H9 (cell line): ENCODE measurements around the gene CCL13. TPM values are rescaled to one million over a fixed set of nuclear protein-coding genes. Genes with fewer than 3 reads are reported as not detected.
"Not testable (repeated sequence)": the region's sequence is repeated elsewhere in the genome, so short reads cannot be mapped to it uniquely, and the experiment has no call there.

ENCODE experiments used
- DNase-seq: peaks from one replicate; pipeline ENCODE4 v3.0.0-alpha.2; 2017
- H2AFZ ChIP-seq: one replicate; pipeline ENCODE4 v1.6.1; 2013; ENCODE audit warnings: mild to moderate bottlenecking, low read length, control low read depth, moderate library complexity
- H2AK5ac ChIP-seq: 2 replicates; pipeline ENCODE4 v1.6.1; 2013; ENCODE audit warnings: low read length, control low read depth, mixed read lengths; ENCODE audit not compliant: insufficient read length
- H2BK120ac ChIP-seq: one replicate; pipeline ENCODE4 v1.6.1; 2013; ENCODE audit warnings: low read depth, mild to moderate bottlenecking, low read length, control low read depth, inconsistent platforms; ENCODE audit not compliant: poor library complexity, severe bottlenecking
- H2BK12ac ChIP-seq: 2 replicates; pipeline ENCODE4 v1.6.1; 2013; ENCODE audit warnings: low read length, control low read depth, mixed read lengths, low read depth; ENCODE audit not compliant: insufficient read length
- H2BK15ac ChIP-seq: 2 replicates; pipeline ENCODE4 v1.6.1; 2013; ENCODE audit warnings: low read depth, low read length, control low read depth
- H2BK20ac ChIP-seq: one replicate; pipeline ENCODE4 v1.6.1; 2013; ENCODE audit warnings: low read depth, mild to moderate bottlenecking, low read length, control low read depth, inconsistent platforms; ENCODE audit not compliant: poor library complexity, severe bottlenecking
- H2BK5ac ChIP-seq: 2 replicates; pipeline ENCODE4 v1.6.1; 2013; ENCODE audit warnings: low read length, control low read depth, mixed read lengths; ENCODE audit not compliant: insufficient read length
- H3K14ac ChIP-seq: 2 replicates; pipeline ENCODE4 v1.6.1; 2013; ENCODE audit warnings: low read length, control low read depth; ENCODE audit not compliant: insufficient read depth
- H3K18ac ChIP-seq: 2 replicates; pipeline ENCODE4 v1.6.1; 2013; ENCODE audit warnings: low read depth, mild to moderate bottlenecking, mixed read lengths, low read length, control low read depth; ENCODE audit not compliant: insufficient read length
- H3K23ac ChIP-seq: 2 replicates; pipeline ENCODE4 v1.6.1; 2013; ENCODE audit warnings: low read length, control low read depth, mixed read lengths, low read depth; ENCODE audit not compliant: insufficient read length
- H3K23me2 ChIP-seq: 2 replicates; pipeline ENCODE4 v1.6.1; 2013; ENCODE audit warnings: low read depth, mild to moderate bottlenecking, mixed read lengths, low read length, control low read depth; ENCODE audit not compliant: insufficient read length, poor library complexity, severe bottlenecking
- H3K27ac ChIP-seq: 2 replicates; pipeline ENCODE4 v1.5.1; 2013; ENCODE audit warnings: low read length, control low read depth, mixed read lengths, low read depth; ENCODE audit not compliant: insufficient read length
- H3K27me3 ChIP-seq: 2 replicates; pipeline ENCODE4 v1.6.1; 2013; ENCODE audit warnings: low read length, control low read depth, inconsistent platforms; ENCODE audit not compliant: insufficient read depth
- H3K4ac ChIP-seq: 2 replicates; pipeline ENCODE4 v1.6.1; 2013; ENCODE audit warnings: low read depth, mild to moderate bottlenecking, control low read depth, inconsistent platforms, low read length, moderate library complexity
- H3K4me1 ChIP-seq: 2 replicates; pipeline ENCODE4 v1.6.1; 2013; ENCODE audit warnings: low read length, control low read depth, inconsistent platforms; ENCODE audit not compliant: insufficient read depth
- H3K4me2 ChIP-seq: 2 replicates; pipeline ENCODE4 v1.6.1; 2013; ENCODE audit warnings: low read length, control low read depth, mixed read lengths; ENCODE audit not compliant: insufficient read length, insufficient read depth
- H3K56ac ChIP-seq: 2 replicates; pipeline ENCODE4 v1.6.1; 2013; ENCODE audit warnings: low read depth, mild to moderate bottlenecking, mixed read lengths, low read length, control low read depth; ENCODE audit not compliant: insufficient read length
- H3K79me1 ChIP-seq: 2 replicates; pipeline ENCODE4 v1.6.1; 2013; ENCODE audit warnings: low read depth, mild to moderate bottlenecking, moderate library complexity, low read length, control low read depth, inconsistent platforms; ENCODE audit not compliant: insufficient read depth, poor library complexity, severe bottlenecking
- H3K79me2 ChIP-seq: 2 replicates; pipeline ENCODE4 v1.6.1; 2013; ENCODE audit warnings: low read length, control low read depth, inconsistent platforms; ENCODE audit not compliant: insufficient read depth
- H3K9ac ChIP-seq: 2 replicates; pipeline ENCODE4 v1.6.1; 2013; ENCODE audit warnings: low read length, control low read depth, mixed read lengths; ENCODE audit not compliant: insufficient read length; ENCODE audit errors: extremely low read depth
- H3K9me3 ChIP-seq: one replicate; pipeline ENCODE4 v1.6.1; 2013; ENCODE audit warnings: low read depth, low read length, inconsistent platforms; ENCODE audit not compliant: control insufficient read depth
- H3T11ph ChIP-seq: one replicate; pipeline ENCODE4 v1.6.1; 2013; ENCODE audit warnings: mild to moderate bottlenecking, low read length, control low read depth, inconsistent platforms
- H4K20me1 ChIP-seq: one replicate; pipeline ENCODE4 v1.6.1; 2013; ENCODE audit not compliant: control insufficient read depth, insufficient read length, insufficient read depth
- H4K5ac ChIP-seq: 2 replicates; pipeline ENCODE4 v1.6.1; 2013; ENCODE audit warnings: low read depth, mild to moderate bottlenecking, mixed read lengths, low read length, control low read depth; ENCODE audit not compliant: insufficient read length
- H4K8ac ChIP-seq: replicated peaks from 2 replicates; pipeline ENCODE4 v1.6.1; 2013; ENCODE audit warnings: low read length, control low read depth, mixed read lengths, low read depth; ENCODE audit not compliant: insufficient read length
- H4K91ac ChIP-seq: 2 replicates; pipeline ENCODE4 v1.6.1; 2013; ENCODE audit warnings: low read depth, mild to moderate bottlenecking, moderate library complexity, mixed read lengths, low read length, control low read depth; ENCODE audit not compliant: insufficient read length
- H3K27ac Mint-ChIP-seq, 3 experiments: 2 replicates in 2 of 3; 3 replicates in 1 of 3; pipeline ENCODE4 v1.8.0; 2020 to 2021; ENCODE audit warnings: mixed read lengths in 3 of 3, mild to moderate bottlenecking in 1 of 3, moderate library complexity in 1 of 3
- H3K27me3 Mint-ChIP-seq: 2 replicates; pipeline ENCODE4 v1.8.0; 2021; ENCODE audit warnings: low read depth, mild to moderate bottlenecking, moderate library complexity, mixed read lengths
- H3K36me3 Mint-ChIP-seq, 3 experiments: 2 replicates in 2 of 3; 3 replicates in 1 of 3; pipeline ENCODE4 v1.8.0; 2020 to 2021; ENCODE audit warnings: low read depth in 3 of 3, mixed read lengths in 3 of 3; ENCODE audit not compliant: insufficient read depth in 1 of 3
- H3K4me1 Mint-ChIP-seq, 2 experiments: 2 replicates each; pipeline ENCODE4 v1.8.0; 2020; ENCODE audit warnings: mixed read lengths in 2 of 2
- H3K4me3 Mint-ChIP-seq, 2 experiments: 2 replicates in 1 of 2; 3 replicates in 1 of 2; pipeline ENCODE4 v1.8.0; 2020 to 2021; ENCODE audit warnings: mild to moderate bottlenecking in 2 of 2, mixed read lengths in 2 of 2, moderate library complexity in 1 of 2
- H3K9me3 Mint-ChIP-seq, 2 experiments: 2 replicates in 1 of 2; 3 replicates in 1 of 2; pipeline ENCODE4 v1.8.0; 2020; ENCODE audit warnings: mild to moderate bottlenecking in 2 of 2, mixed read lengths in 2 of 2, moderate library complexity in 1 of 2
- WGBS: extraction: QIAGEN DNeasy Blood & Tissue Kit; methylation state at CpG from one replicate; pipeline ENCODE4 v1.1.7; 2013; ENCODE audit warnings: missing lambda C conversion rate, low lambda C conversion rate, mixed read lengths; ENCODE audit not compliant: insufficient read length; ENCODE audit errors: extremely low coverage; 5-methylcytosine and 5-hydroxymethylcytosine counted together
- total RNA-seq: library from RNA; stranded (reverse); gene quantifications from 2 replicates; pipeline ENCODE4 v1.2.1, GENCODE V29; 2021
- TF ChIP-seq, protein P1 (sequence below): fragments of 200-600 bp; sonication (generic); conservative IDR thresholded peaks from 3 replicates; pipeline ENCODE4 v1.8.0; 2021; ENCODE audit warnings: antibody characterized with exemption, mild to moderate bottlenecking

The CCL13 gene
- total RNA-seq, 1 experiment from 2014 or later = not detected

DNA sequence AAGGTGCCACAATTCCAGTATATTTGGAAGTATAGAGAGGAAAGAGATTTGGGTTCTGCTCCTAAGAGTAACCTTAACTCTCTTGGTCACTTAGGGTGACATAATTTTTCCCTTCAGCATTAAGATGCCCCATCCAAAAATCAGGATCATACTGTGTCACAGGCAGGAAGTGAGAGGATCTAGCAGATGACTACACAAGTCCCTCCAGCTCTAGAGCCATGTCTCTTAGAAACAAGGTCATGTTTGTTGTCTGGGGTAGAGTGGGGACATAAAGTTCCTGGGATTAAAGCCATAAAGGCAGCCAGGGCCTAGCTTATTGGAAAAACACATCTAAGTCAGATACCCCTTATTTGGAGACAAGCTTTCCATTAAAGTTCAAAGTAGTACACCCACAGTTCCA, 34.3 kb upstream of the CCL13 start:
- Histone ChIP-seq H3K9me3 (no peaks in the 10 kb centered on the region), H2AK5ac (no peak overlapping the region), H3K27ac (no peak overlapping the region), H3K18ac (no peak overlapping the region), H3K23me2 (no peaks in the 10 kb centered on the region), H2BK5ac (no peak overlapping the region), H3K4ac (no peak overlapping the region), H3K56ac (no peak overlapping the region), H3K4me2 (no peak overlapping the region), H3T11ph (no peak overlapping the region), H2BK12ac (no peak overlapping the region), H3K23ac (no peak overlapping the region), H2BK120ac (no peak overlapping the region), H3K79me2 (no peaks in the 10 kb centered on the region), H4K5ac (no peak overlapping the region), H4K91ac (no peak overlapping the region), H3K9ac (no peak overlapping the region), H2AFZ (no peak overlapping the region), H3K14ac (no peak overlapping the region), H3K79me1 (no peaks in the 10 kb centered on the region), H4K8ac (no peak overlapping the region), H3K4me1 (no peaks in the 10 kb centered on the region), H4K20me1 (no peaks in the 10 kb centered on the region), H3K27me3 (no peaks in the 10 kb centered on the region), H2BK15ac (no peak overlapping the region), H2BK20ac (no peak overlapping the region)
- no peak overlapping the region for H3K4me3 Mint-ChIP-seq
- H3K36me3 Mint-ChIP-seq = no peaks in the 10 kb centered on the region
- peaks cover 0 to 3% of the 10 kb centered on the region in 2 experiments; a peak in 1 of 5 replicates for H3K9me3 Mint-ChIP-seq
- peaks cover 16% of the 10 kb centered on the region for H3K27me3 Mint-ChIP-seq
- TF ChIP-seq, protein P1, sequence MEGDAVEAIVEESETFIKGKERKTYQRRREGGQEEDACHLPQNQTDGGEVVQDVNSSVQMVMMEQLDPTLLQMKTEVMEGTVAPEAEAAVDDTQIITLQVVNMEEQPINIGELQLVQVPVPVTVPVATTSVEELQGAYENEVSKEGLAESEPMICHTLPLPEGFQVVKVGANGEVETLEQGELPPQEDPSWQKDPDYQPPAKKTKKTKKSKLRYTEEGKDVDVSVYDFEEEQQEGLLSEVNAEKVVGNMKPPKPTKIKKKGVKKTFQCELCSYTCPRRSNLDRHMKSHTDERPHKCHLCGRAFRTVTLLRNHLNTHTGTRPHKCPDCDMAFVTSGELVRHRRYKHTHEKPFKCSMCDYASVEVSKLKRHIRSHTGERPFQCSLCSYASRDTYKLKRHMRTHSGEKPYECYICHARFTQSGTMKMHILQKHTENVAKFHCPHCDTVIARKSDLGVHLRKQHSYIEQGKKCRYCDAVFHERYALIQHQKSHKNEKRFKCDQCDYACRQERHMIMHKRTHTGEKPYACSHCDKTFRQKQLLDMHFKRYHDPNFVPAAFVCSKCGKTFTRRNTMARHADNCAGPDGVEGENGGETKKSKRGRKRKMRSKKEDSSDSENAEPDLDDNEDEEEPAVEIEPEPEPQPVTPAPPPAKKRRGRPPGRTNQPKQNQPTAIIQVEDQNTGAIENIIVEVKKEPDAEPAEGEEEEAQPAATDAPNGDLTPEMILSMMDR = no peak
- no peak overlapping the region for H3K27ac Mint-ChIP-seq
- no peak for DNase-seq
- no peaks in the 10 kb centered on the region for H3K4me1 Mint-ChIP-seq

GRCh38 chr17:34327580-34327979, 28.7 kb upstream of the CCL13 start:
- H4K8ac ChIP-seq, H3K4me3 Mint-ChIP-seq, H3K4me1 ChIP-seq, H4K5ac ChIP-seq, H3K27ac ChIP-seq, H3K27me3 ChIP-seq, H3K56ac ChIP-seq, H2BK20ac ChIP-seq, H3K14ac ChIP-seq, DNase-seq, H3K23ac ChIP-seq, H3T11ph ChIP-seq, H3K4ac ChIP-seq, H2BK5ac ChIP-seq, H3K23me2 ChIP-seq, H3K79me2 ChIP-seq, H3K36me3 Mint-ChIP-seq, H3K18ac ChIP-seq, H3K4me2 ChIP-seq, H2AK5ac ChIP-seq, H2BK15ac ChIP-seq, H3K27ac Mint-ChIP-seq, H3K4me1 Mint-ChIP-seq, H2BK12ac ChIP-seq, H2BK120ac ChIP-seq, H4K20me1 ChIP-seq, H3K9me3 Mint-ChIP-seq, H3K9me3 ChIP-seq, H3K9ac ChIP-seq, H4K91ac ChIP-seq, H2AFZ ChIP-seq, H3K79me1 ChIP-seq: not testable (repeated sequence)
- no CpG with 5 or more reads among the region's 4 CpGs for WGBS
- H3K27me3 Mint-ChIP-seq = peaks cover 16% of the 10 kb centered on the region
